SK-N-MC (cell line): Measurements from ENCODE around the gene CFDP1.

ENCODE experiments used
- EZH2 ChIP-seq: fragments of 200-600 bp; sonication (generic); IDR thresholded peaks from one replicate; pipeline ENCODE4 v1.6.1; 2017; ENCODE audit warnings: antibody characterized with exemption
- FOXP2 ChIP-seq: optimal IDR thresholded peaks from 2 replicates; pipeline ENCODE3; 2011; ENCODE audit warnings: mild to moderate bottlenecking, moderate library complexity; ENCODE audit not compliant: insufficient read depth; ENCODE audit errors: extremely low read length, control extremely low read depth
- POLR2AphosphoS5 ChIP-seq: IDR thresholded peaks from 2 replicates; pipeline ENCODE4 v1.6.1; 2012; ENCODE audit warnings: mild to moderate bottlenecking, low read depth, low read length, borderline replicate concordance

DNA sequence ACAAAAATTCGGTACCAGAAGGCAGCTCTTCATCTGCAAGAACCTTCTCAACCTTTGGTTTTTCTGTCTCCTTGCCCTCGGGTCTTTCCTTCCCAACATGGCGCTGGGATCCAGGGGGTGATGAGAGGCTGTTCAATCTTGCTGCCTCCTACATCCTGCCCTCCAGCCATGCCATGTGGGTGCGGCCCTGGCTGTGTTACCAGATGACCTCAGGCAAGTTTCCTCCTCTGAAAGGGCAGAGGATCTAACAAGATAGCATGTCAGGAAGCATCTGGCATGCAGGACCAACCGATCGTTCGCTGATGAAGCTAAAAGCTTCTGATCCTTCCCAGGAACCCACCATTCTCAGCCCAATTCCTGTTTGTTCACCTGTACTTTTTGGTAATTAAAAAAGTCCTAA lies 145.1 kb downstream of the CFDP1 start:
- no peak for TF ChIP-seq POLR2AphosphoS5
- no peak for TF ChIP-seq EZH2
- no peak for TF ChIP-seq FOXP2
